CD4-positive, alpha-beta memory T cell (primary cell): Measurements from ENCODE around the gene IGFBPL1. TPM values are rescaled to one million over a fixed set of nuclear protein-coding genes. Genes with fewer than 3 reads are reported as not detected.

Source experiments
- CTCF ChIA-PET: fragments of 350-600 bp; sonication (Branson Sonifier 250); formaldehyde crosslinking; loops from one replicate; lab custom pipeline; 2021; ENCODE audit warnings: inconsistent platforms; ENCODE audit not compliant: partially characterized antibody; lab: Charles Lee
- POLR2A ChIA-PET: fragments of 350-600 bp; sonication (Branson Sonifier 250); formaldehyde crosslinking; loops from one replicate; lab custom pipeline; 2021; ENCODE audit not compliant: partially characterized antibody; lab: Charles Lee
- DNase-seq, 5 donors: peaks; one replicate each; pipeline versions ENCODE4 v3.0.0 to v3.0.0-alpha.2; 2020 to 2022; ENCODE audit warnings: mixed read lengths in 1 of 5
- H3K27ac ChIP-seq: one replicate; pipeline ENCODE4 v1.7.0; 2013; ENCODE audit warnings: low read depth, low read length
- H3K27me3 ChIP-seq: 2 replicates; pipeline ENCODE4 v1.7.0; 2013; ENCODE audit warnings: mild to moderate bottlenecking, low read length, moderate library complexity; ENCODE audit not compliant: insufficient read depth
- H3K36me3 ChIP-seq: 2 replicates; pipeline ENCODE4 v1.7.0; 2013; ENCODE audit warnings: mild to moderate bottlenecking, low read length, moderate library complexity; ENCODE audit not compliant: insufficient read depth
- H3K4me1 ChIP-seq: 2 replicates; pipeline ENCODE4 v1.7.0; 2013; ENCODE audit warnings: mild to moderate bottlenecking, low read length, moderate library complexity; ENCODE audit not compliant: insufficient read depth
- H3K4me3 ChIP-seq, 2 donors: one replicate each; pipeline ENCODE4 v1.7.0; 2013; ENCODE audit warnings: low read length in 2 of 2, mild to moderate bottlenecking in 1 of 2
- H3K9me3 ChIP-seq, 2 donors: one replicate each; pipeline ENCODE4 v1.7.0; 2013; ENCODE audit warnings: low read length in 2 of 2, control low read depth in 1 of 2; ENCODE audit not compliant: control insufficient read depth in 1 of 2
- H3K27ac Mint-ChIP-seq, 7 donors: one replicate each; pipeline ENCODE4 v1.8.0; 2020 to 2021; ENCODE audit warnings: mixed read lengths in 7 of 7, mild to moderate bottlenecking in 6 of 7, inconsistent platforms in 3 of 7, moderate library complexity in 3 of 7
- H3K27me3 Mint-ChIP-seq, 2 donors: one replicate each; pipeline ENCODE4 v1.8.0; 2020 to 2021; ENCODE audit warnings: mixed read lengths in 2 of 2
- H3K36me3 Mint-ChIP-seq, 2 donors: one replicate each; pipeline ENCODE4 v1.8.0; 2020 to 2021; ENCODE audit warnings: mixed read lengths in 2 of 2, inconsistent platforms in 1 of 2, mild to moderate bottlenecking in 1 of 2
- H3K4me1 Mint-ChIP-seq, 4 donors: one replicate each; pipeline ENCODE4 v1.8.0; 2020 to 2021; ENCODE audit warnings: mixed read lengths in 4 of 4, mild to moderate bottlenecking in 1 of 4
- H3K4me3 Mint-ChIP-seq, 8 donors: one replicate each; pipeline ENCODE4 v1.8.0; 2020 to 2021; ENCODE audit warnings: mixed read lengths in 8 of 8, mild to moderate bottlenecking in 7 of 8, moderate library complexity in 6 of 8, inconsistent platforms in 3 of 8
- H3K9me3 Mint-ChIP-seq, 8 donors: one replicate each; pipeline ENCODE4 v1.8.0; 2020 to 2021; ENCODE audit warnings: mixed read lengths in 8 of 8, mild to moderate bottlenecking in 5 of 8, inconsistent platforms in 3 of 8, moderate library complexity in 1 of 8
- intact Hi-C: fragments of 100-400 bp; cut with micrococcal nuclease; formaldehyde crosslinking; loops from one replicate; pipeline ENCODE4 v1.15.1; 2023
- polyA plus RNA-seq, 2 donors: library from polyadenylated mRNA; unstranded; fragments of 300-500 nt; fragmentation: Illumina TruSeq; gene quantifications; one replicate each; pipeline ENCODE4 v1.2.3, GENCODE V29; 2021
- total RNA-seq, 2 experiments: library from RNA; stranded (reverse); gene quantifications; one replicate each; pipeline ENCODE4 v1.2.3, GENCODE V29; 2021

Gene IGFBPL1
- total and polyA plus RNA-seq, 4 experiments from 2014 or later, result not detected

- H3K9me3 ChIP-seq, result no peaks in the 10 kb centered on the region
- no peaks in the 10 kb centered on the region for H3K4me1 Mint-ChIP-seq
- no peak overlapping the region for H3K4me3 ChIP-seq
- no peaks in the 10 kb centered on the region for H3K36me3 Mint-ChIP-seq
- ChIA-PET CTCF (no interaction called here), POLR2A (no interaction called here)
- H3K27ac ChIP-seq, result no peak overlapping the region
- no peaks in the 10 kb centered on the region for H3K9me3 Mint-ChIP-seq
- H3K4me3 Mint-ChIP-seq, result no peak overlapping the region
- no peaks in the 10 kb centered on the region for H3K36me3 ChIP-seq
- no peaks in the 10 kb centered on the region for H3K4me1 ChIP-seq
- intact Hi-C loops, result no loop called here
- DNase-seq, result no peak
- H3K27me3 Mint-ChIP-seq, result peaks cover 0 to 5% of the 10 kb centered on the region in 2 donors
- H3K27ac Mint-ChIP-seq, result peak overlapping the region in 1 of 7 donors; percentile 29
- H3K27me3 ChIP-seq, result no peaks in the 10 kb centered on the region
Measured at GRCh38 chr9:38414040-38414723, 10.1 kb downstream of the IGFBPL1 start.

GRCh38 chr9:38413283-38413682 lies 11.0 kb downstream of the IGFBPL1 start:
- intact Hi-C loops, result no loop called here
- H3K27me3 ChIP-seq, result no peaks in the 10 kb centered on the region
- H3K4me3 ChIP-seq, result no peak overlapping the region
- Mint-ChIP-seq H3K36me3 (no peaks in the 10 kb centered on the region), H3K27ac (no peak overlapping the region), H3K27me3 (peaks cover 0 to 7% of the 10 kb centered on the region in 2 donors), H3K4me3 (no peak overlapping the region), H3K9me3 (no peaks in the 10 kb centered on the region), H3K4me1 (no peaks in the 10 kb centered on the region)
- no peaks in the 10 kb centered on the region for H3K4me1 ChIP-seq
- H3K9me3 ChIP-seq, result no peaks in the 10 kb centered on the region
- no peak for DNase-seq
- no peak overlapping the region for H3K27ac ChIP-seq
- POLR2A ChIA-PET, result no interaction called here
- H3K36me3 ChIP-seq, result no peaks in the 10 kb centered on the region
- CTCF ChIA-PET, result interaction anchor here (1.6 kb wide), 1 partner anchor 21 kb away, joined by 4 read pairs; no protein-coding TSS in a partner anchor

- intact Hi-C loops, result no loop called here
- H3K4me1 Mint-ChIP-seq, result no peaks in the 10 kb centered on the region
- CTCF ChIA-PET, result interaction anchor here (1.6 kb wide), 1 partner anchor 21 kb away, joined by 4 read pairs; no protein-coding TSS in a partner anchor
Measured at GRCh38 chr9:38412751-38413150, 11.5 kb downstream of the IGFBPL1 start.

GRCh38 chr9:38408719-38409118 lies 15.5 kb downstream of the IGFBPL1 start:
- intact Hi-C loops, result no loop called here
- CTCF ChIA-PET, result no interaction called here
- H3K9me3 Mint-ChIP-seq, result no peaks in the 10 kb centered on the region
- Histone ChIP-seq H3K9me3 (no peaks in the 10 kb centered on the region), H3K27me3 (no peaks in the 10 kb centered on the region), H3K36me3 (no peaks in the 10 kb centered on the region), H3K4me1 (no peaks in the 10 kb centered on the region), H3K27ac (no peak overlapping the region), H3K4me3 (no peak overlapping the region)
- POLR2A ChIA-PET, result no interaction called here
- no peak for DNase-seq
- no peaks in the 10 kb centered on the region for H3K4me1 Mint-ChIP-seq
- H3K36me3 Mint-ChIP-seq, result no peaks in the 10 kb centered on the region
- H3K27ac Mint-ChIP-seq, result no peak overlapping the region
- H3K4me3 Mint-ChIP-seq, result no peak overlapping the region
- peaks cover 8 to 19% of the 10 kb centered on the region in 2 donors for H3K27me3 Mint-ChIP-seq

More at GRCh38 chr9:38412751-38413150, 11.5 kb downstream of the IGFBPL1 start:
- Histone ChIP-seq H3K36me3 (no peaks in the 10 kb centered on the region), H3K9me3 (no peaks in the 10 kb centered on the region), H3K27me3 (no peaks in the 10 kb centered on the region), H3K27ac (no peak overlapping the region), H3K4me1 (no peaks in the 10 kb centered on the region), H3K4me3 (no peak overlapping the region)
- H3K4me3 Mint-ChIP-seq, result no peak overlapping the region
- POLR2A ChIA-PET, result no interaction called here
- no peaks in the 10 kb centered on the region for H3K36me3 Mint-ChIP-seq
- DNase-seq, result no peak
- no peaks in the 10 kb centered on the region for H3K9me3 Mint-ChIP-seq
- H3K27ac Mint-ChIP-seq, result no peak overlapping the region
- peaks cover 0 to 7% of the 10 kb centered on the region in 2 donors for H3K27me3 Mint-ChIP-seq

- Mint-ChIP-seq H3K4me1 (no peaks in the 10 kb centered on the region), H3K36me3 (no peaks in the 10 kb centered on the region), H3K27me3 (peaks cover 10 to 20% of the 10 kb centered on the region in 2 donors), H3K27ac (no peak overlapping the region), H3K4me3 (no peak overlapping the region), H3K9me3 (no peaks in the 10 kb centered on the region)
- Histone ChIP-seq H3K27me3 (no peaks in the 10 kb centered on the region), H3K36me3 (no peaks in the 10 kb centered on the region), H3K9me3 (no peaks in the 10 kb centered on the region), H3K27ac (no peak overlapping the region), H3K4me1 (no peaks in the 10 kb centered on the region), H3K4me3 (no peak overlapping the region)
- intact Hi-C loops, result no loop called here
- ChIA-PET CTCF (no interaction called here), POLR2A (no interaction called here)
- DNase-seq, result no peak
Measured at GRCh38 chr9:38406476-38407186, 17.6 kb downstream of the IGFBPL1 start.

- Histone ChIP-seq H3K36me3 (no peaks in the 10 kb centered on the region), H3K27ac (no peak overlapping the region), H3K4me1 (no peaks in the 10 kb centered on the region), H3K9me3 (no peaks in the 10 kb centered on the region), H3K4me3 (no peak overlapping the region), H3K27me3 (no peaks in the 10 kb centered on the region)
- DNase-seq, result no peak
- H3K27me3 Mint-ChIP-seq, result peaks cover 10 to 20% of the 10 kb centered on the region in 2 donors
- ChIA-PET POLR2A (no interaction called here), CTCF (interaction anchor here (0.6 kb wide), 1 partner anchor 319 kb away, joined by 5 read pairs; no protein-coding TSS in a partner anchor)
- intact Hi-C loops, result no loop called here
- H3K36me3 Mint-ChIP-seq, result no peaks in the 10 kb centered on the region
- no peak overlapping the region for H3K27ac Mint-ChIP-seq
- H3K4me1 Mint-ChIP-seq, result peaks cover 0 to under 1% (median 0%) of the 10 kb centered on the region in 4 donors
- H3K4me3 Mint-ChIP-seq, result no peak overlapping the region
- H3K9me3 Mint-ChIP-seq, result no peaks in the 10 kb centered on the region
Measured at GRCh38 chr9:38405785-38406184, 18.5 kb downstream of the IGFBPL1 start.

- POLR2A ChIA-PET, result interaction anchor here (0.5 kb wide), 1 partner anchor 56 kb away, joined by 3 read pairs; no protein-coding TSS in a partner anchor
- Mint-ChIP-seq H3K4me3 (no peak overlapping the region), H3K27me3 (peaks cover 10 to 19% of the 10 kb centered on the region in 2 donors), H3K4me1 (peaks cover 0 to 2% (median 0%) of the 10 kb centered on the region in 4 donors), H3K27ac (no peak overlapping the region), H3K36me3 (peaks cover 0 to 3% of the 10 kb centered on the region in 2 donors), H3K9me3 (no peaks in the 10 kb centered on the region)
- H3K4me3 ChIP-seq, result no peak overlapping the region
- H3K27me3 ChIP-seq, result no peaks in the 10 kb centered on the region
- CTCF ChIA-PET, result interaction anchor here (1.3 kb wide), 1 partner anchor 28 kb away, joined by 3 read pairs; no protein-coding TSS in a partner anchor
- DNase-seq, result no peak
- no peaks in the 10 kb centered on the region for H3K36me3 ChIP-seq
- H3K9me3 ChIP-seq, result no peaks in the 10 kb centered on the region
- intact Hi-C loops, result no loop called here
- H3K27ac ChIP-seq, result no peak overlapping the region
- H3K4me1 ChIP-seq, result no peaks in the 10 kb centered on the region
Measured at GRCh38 chr9:38404314-38404713, 19.9 kb downstream of the IGFBPL1 start.
